Embryonic facial prominence (tissue), 1 donor: ENCODE data around the gene MTTP.
"Not testable (repeated sequence)": the region's sequence is repeated elsewhere in the genome, so short reads cannot be mapped to it uniquely, and the experiment has no call there.

Experiments used
- DNase-seq: peaks from one replicate; pipeline ENCODE4 v3.0.0-alpha.2; 2016; ENCODE audit errors: extremely low spot score

Gene MTTP

DNA sequence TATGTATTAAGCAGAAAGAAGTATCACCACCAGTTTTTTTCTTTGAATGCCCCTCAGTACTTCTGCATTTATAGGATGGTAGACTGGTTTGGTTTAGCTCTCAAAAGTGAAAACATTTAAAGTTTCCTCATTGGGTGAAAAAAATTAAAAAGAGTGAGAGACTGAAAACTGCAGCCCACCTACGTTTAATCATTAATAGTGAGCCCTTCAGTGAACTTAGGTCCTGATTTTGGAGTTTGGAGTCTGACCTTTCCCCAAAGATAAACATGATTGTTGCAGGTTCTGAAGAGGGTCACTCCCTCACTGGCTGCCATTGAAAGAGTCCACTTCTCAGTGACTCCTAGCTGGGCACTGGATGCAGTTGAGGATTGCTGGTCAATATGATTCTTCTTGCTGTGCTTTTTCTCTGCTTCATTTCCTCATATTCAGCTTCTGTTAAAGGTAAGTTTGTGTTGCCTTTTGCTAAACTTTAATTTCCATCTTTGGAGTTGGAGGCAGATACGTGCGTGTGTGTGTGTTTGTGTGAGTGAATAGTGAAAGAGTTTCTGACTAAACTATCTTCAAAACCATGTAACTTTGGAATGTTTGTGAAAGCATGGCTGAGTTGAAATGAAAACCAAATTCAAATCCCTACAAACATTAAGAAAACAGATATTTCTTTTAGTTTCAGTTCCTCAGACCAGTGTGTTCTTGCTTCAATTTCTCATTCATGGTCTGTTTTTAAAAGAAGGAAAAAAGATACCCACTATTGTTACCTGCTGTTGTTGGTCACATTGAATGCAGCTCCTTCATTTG is at the start of gene MTTP:
TSS of gene MTTP (plus strand) at position 295 of the 795 bp plus-strand sequence. CDS start at position 381, 86 bp downstream.
- DNase-seq: no peak

DNA sequence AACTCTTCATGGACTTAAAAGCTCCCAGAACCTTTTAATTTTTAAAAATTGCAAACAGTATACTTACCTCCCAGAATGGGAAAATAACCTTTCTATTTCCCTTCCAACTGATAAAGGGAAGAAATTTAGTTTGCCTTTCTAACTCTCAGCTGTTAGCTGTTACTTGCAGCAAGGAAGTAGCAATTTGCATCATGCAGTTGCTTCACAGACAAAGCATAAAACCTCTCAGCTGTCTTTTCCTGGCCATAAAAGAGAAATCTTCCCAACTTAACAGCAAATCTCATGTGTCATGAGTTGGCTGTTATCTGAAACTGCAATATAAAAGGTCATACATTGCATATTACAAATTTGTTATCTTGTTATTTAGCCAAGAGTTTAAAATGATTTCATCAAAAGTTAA is 45.4 kb upstream of the MTTP start:
- no peak for DNase-seq

DNA sequence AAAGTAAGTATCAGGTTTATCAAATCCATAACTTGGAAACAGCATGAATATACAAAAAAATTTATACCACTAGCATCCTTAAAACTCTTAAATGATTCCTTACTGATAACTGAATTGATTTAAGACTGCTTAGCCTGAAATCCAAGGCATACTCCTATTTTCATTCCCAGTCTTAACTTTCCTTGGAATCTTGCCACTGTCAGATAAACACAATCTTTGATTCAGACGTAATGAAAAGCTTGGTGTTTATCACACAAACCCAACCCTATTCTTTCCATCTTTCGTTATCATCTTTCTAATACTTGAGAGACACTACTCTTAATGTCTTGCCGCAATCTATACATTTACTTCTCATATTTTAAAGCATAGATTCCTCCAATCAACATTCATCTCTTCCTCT is 44.7 kb upstream of the MTTP start:
- DNase-seq: no peak

DNA sequence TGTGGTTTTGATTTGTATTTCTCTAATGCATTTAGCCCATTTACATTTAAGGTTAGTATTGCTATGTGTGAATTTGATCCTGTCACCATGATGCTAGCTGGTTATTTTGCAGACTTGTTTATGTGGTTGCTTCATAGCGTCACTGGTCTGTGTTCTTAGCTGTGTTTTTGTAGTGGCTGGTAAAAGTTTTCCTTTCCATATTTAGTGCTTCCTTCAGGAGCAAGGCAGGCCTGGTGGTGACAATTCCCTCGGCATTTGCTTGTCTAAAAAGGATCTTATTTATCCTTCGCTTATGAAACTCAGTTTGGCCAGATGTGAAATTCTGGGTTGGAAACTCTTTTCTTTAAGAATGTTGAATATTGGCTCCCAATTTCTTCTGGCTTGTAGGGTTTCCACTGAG is 39.9 kb upstream of the MTTP start:
- not testable (repeated sequence) for DNase-seq

DNA sequence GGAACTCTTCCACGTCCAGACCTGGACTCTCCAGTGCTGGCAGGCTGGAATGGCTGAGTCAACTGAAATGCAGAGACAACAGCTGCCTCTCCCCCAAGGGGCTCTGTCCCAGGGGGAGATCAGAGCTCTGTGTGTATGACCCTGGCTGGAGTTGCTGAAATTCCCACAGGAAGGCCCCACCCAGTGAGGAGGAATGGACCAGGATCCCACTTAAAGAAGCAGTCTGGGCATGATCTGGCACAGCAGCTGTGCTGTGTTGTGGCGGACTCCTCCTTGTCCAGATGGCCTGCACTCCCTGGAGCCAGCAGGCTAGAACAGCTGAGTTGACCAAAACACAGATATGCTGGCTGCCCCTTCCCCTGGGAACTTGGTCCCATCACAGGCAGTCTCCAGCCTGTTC is 38.4 kb upstream of the MTTP start:
- no peak for DNase-seq

DNA sequence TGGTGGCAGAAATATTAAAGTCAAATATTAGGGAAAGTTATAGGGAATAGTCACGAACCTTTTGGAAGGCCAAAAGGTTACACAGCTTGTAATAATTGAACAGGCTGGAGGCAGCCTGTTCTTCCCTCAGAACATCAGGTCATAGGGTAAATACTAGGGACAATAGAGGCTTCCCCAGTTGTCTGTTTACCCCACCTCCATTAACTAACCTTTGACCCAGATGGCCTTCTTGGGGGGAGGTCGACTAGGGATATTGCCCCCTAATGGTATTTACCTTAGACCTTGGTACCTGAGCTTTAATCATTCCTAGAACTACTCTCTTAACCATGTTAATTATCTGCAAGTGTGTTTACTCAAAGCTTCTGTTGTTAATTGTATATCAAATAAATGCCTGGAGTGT is 37.8 kb upstream of the MTTP start:
- DNase-seq: no peak

DNA sequence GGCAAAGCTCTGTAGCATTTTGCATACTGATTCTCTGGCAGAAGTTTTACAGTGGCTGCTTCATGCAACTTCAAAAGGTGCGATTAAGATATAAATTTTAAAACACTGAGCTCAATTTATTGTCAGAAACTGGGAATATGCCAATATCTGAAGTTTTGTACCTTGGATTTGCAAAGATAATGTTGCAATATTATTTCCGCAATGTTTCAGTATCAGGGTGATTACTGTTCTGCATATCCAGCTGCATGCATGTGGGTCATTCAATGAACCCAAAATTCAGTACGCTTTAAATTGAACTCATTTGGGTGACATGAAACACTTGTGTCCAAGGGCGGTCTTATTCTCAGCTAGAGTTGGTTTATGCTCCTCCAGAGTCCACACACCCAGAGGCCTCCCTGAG is 37.0 kb upstream of the MTTP start:
- no peak for DNase-seq

DNA sequence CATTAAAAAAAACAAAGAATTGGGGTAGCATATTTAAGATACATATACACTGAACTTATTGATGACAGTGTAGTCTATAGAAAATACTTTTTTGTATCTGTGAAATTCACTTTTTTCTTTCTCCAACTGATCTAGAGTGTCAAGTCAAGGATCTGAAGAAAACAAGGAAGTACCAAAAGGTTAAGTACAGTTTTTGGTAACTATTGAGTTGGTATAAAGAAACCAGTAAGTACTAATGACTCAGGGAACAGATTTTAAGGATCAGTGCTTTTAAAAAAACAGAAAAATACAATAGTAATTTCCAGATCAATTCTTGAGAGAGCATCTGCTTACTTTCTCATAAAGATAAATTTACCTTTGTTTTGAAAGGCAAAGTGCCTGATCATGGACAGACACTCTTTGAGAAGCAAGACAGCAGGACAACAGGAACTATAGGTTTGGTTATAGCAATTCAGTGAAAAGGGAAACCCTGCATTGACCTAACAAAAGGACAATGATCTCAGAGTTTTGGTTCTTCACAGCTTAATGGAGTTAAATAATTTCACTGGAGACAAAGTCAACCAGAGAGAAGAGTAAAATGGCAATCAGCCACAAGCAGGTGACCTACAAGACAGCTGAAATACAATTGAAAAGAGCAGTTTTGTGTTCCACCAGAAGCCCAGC is 34.2 kb upstream of the MTTP start:
- no peak for DNase-seq

DNA sequence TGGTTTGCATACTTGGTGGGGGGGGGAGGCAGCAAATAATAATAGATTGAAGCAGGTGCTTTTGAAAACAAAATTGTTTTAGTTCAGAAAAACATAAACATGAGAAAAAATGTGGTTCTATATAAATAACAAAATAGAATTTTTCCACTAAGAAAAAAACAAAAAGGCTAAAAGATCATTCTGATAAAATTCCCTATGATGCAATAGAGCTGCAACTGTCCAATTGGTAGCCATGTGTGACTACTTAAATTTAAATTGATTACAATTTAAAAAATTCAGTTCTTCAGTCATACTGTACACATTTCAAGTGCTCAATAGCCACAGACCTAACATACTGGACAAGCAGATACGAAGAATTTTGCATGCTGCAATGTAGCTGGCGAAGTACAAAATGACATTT is 21.8 kb upstream of the MTTP start:
- DNase-seq: no peak

DNA sequence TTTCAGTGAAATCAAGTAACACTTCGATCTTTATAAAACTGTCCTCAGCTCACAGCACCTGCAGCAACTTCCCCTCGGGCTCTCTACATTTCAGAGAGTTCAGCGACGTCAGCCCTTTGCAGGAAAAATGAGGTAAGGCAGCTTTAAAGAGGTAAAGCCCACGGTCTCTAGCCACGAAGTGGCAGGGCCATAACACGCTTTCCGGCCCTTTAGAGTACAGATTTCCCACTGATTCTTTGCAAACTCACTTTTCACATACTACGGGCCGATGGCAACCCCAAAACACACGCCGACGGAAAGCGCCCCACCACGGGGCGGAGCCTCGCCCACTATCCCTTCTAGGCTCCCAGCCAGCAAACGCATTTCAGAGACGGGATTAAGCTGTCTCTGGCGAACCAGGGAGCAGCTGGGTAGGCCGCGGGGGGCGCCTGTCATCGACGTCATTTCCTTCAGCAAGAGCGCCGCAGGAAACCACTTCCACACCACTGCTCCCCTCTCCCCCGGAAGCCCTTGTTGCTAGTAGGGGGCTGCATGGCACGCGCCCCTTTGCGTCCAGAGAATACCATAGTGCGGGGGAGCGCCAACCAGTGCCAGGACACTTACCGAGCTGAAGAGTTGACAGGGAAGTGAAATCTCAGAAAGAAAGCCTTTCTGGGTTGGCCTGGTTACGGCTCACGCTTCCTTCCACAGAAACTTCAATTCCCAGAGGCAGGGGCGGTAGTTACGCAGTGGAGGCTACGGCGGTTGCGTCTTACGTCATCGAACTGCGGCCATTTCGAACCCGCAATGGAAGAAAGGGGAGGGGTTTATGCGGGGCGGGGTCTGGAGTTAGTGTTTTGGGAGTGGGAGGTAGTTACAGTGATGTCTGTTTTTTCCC is 11.1 kb upstream of the MTTP start, which contains the start of gene TRMT10A:
TSS of gene TRMT10A (minus strand) at position 730 of the 877 bp plus-strand sequence. CDS start 4,701 bp downstream, outside the sequence.
- DNase-seq: peak; percentile 98

DNA sequence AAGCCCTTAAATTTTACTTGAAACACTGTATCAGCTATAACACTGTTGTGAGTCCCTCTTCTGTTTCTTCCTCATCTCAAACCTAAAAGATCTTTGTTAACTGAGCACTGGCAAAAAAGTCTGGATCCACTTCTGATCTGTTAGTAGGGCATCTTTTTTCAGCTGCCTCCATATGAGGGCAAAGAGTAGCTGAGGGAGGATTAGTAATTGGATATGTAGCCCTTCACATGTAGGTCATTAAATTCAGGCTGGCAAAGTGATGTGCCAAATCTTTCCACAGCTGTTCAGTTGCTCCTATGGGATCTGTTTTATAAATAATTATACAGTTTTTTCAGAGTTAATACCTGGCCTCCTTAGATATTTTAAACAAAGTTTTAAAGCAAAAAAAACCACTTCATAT is 9.7 kb upstream of the MTTP start:
- DNase-seq: no peak

DNA sequence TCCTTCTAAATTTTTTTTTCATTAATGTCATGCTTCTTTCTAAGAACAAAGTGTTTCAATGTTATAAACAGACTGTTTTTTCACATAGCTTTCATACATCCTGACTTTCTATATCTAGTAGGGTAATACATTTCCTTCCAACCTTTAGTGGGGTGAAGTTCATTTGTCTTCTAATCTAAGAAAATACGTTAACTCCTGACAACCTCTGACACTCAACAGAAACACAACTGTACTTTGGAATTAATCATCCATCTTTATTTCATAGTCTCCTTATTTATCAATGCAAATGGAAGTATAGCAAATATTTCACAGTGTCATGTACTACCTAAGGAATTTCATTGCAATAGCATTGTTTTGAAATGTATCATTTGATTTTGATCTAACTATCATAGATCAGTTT is 2.7 kb upstream of the MTTP start:
- DNase-seq: no peak

DNA sequence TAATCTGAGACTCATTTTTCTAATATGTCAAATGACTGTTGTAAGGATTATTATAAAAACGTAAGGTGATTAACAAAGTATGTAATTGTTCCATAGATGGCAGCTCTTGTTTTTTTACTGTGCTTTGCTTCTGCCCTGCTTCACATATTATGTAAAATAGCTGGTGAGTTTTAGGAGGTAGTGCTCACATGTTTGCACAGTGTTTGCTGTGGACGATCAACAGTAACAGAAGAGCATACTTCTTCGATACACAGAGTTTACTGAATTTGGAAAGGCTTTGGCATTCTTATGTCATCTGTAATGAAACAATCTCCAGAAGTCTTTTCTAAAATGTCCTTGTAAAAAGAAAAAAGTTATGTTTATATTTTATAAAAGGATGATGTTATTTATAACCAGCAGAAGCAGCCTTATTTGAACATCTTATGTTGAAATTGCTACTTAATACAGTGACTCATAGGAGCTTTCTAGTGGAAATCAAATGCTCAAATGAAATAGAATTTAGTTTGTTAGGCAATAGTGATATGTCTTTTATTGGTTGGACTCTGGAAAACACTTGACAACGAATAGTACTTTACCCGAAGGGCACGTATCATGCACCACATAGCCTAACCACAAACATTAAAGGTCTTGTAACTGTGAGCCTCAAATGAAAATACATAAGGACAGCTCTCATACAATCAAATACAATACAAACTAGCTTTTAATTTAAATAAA is 1.9 kb upstream of the MTTP start:
- DNase-seq: no peak

DNA sequence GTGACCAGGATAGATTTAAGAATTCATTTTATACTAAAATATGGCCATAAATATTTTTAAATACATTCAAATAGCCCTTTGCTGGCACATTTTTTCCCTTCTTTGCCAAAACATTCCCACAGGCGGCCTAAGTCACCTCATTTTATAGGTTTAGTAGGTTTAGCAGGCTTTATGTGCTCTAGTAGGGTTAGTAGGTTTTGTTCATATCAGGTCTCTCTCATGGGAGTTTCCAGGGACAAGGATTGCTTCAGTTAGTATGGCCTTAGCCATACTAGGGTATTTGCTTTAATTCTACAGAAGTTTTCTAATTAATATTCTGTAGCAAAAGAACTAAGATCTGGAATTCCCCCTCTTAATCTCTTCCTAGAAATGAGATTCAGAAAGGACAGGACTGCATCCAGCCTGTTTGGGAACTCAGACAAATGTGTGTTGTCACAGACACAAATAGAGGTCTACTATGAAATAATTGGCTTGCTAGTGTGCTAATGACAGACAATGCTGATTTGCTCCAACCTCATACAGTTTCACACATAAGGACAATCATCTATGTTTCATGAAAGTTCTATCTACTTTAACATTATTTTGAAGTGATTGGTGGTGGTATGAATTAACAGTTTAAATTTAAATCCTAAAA is 772 bp upstream of the MTTP start:
- DNase-seq: no peak

DNA sequence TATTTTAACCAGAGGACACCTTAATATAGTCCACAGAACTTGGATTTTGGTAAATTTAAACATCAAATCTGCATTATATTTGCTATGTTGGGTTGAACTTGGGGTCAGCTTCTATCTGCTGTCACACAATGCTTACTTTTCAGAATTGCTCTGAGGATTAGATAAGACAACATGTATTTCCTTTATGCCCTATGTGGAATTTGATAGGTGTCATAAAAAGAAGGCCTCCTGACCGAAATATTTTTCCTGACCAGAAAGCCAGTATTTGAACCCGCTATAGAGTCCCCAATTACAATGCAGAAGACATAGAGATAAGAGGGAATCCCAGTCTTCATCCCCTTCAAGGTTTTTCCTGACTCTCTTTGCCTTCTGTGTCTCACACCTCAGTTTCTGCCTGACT is 4.1 kb downstream of the MTTP start:
- no peak for DNase-seq

DNA sequence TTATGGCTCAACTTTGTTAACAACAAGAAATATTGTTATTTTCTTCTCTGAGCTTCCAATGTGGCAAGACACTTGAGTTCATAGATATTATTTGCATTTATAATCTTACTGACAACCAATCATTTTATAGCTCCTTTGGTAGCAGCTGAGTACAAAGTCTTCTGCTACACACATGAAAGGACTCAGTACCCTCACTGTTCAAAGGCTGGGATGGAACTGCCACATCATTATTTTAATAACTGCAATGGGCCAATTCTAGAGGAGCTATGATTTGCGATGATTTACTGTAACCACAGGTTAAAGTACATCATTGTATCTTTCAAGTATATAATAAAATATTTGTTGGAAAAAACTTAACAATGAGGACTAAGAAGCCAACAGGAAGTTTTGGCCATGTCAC is 10.9 kb downstream of the MTTP start:
- DNase-seq: no peak

DNA sequence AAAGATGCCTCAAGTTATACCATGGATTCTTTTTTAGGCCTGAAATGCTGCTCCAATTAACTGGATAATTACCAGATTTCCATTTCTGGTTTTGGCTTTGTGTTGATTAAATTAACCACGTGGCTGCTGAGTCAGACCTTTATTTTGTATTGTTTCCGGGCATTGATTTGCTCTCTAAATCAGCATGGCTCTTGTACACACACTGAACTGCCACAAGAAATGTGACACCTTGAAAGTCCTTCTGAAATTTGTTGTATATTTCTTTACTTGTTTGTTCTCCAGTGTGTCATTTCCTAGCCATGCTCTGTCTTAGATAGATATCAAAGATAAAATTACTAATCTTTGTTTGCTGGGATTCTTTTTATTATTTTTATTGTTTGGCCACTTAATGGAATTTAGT is 11.7 kb downstream of the MTTP start:
- DNase-seq: no peak

DNA sequence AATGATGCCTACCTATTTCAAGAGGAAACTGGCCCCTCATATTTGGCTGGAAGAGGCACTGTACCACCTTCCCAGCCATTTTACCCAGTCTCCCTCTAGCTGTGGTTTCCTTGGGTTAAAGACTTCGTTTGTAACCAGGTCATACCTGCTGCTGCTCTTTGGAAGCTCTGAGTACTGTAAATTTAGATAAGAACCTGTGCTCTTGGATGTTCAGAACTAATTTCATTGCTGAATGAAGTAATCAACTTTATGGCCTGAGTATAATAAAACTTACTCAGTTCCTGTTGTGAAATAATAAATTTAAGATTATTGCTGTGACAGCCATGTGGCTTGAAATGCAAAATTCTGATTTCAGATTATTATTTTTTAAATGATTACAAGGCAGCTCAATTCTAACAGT is 12.2 kb downstream of the MTTP start:
- DNase-seq: no peak

DNA sequence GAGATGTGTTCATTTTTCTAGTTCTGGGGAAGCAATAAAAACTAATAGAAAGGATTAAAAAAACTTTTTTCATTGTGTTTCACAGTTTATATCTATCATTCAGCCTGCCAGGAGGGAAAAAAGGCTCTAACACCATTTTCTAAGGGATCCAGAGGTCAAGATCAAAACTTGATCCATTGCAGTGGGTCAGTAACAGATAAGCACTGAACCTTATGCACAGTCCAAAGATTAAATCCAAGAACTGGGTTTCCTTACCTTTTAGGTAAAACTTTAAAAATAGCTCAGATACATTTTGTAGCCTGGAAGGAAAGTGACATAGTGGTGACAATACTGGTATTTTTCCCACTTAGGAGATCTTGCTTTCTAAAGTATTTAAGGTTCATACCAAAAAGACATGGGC is 12.7 kb downstream of the MTTP start:
- DNase-seq: no peak

DNA sequence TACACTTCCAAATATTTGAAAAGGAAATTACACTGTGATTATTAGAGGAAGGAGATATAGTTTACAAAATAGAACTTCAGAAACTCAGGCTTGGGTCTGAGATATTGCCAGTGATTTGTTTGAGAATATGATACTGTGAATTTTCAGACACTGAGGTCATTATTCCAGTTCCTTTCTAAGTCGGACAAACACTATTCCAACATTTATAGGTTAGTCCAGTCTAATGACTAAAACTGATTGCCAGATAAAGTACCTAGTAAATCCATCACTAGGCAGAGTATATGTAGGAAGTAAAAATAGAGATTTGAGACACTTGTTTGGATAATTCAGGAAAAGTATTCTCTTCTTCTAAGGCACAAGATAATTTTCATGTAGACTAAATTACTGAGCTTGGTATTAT is 13.2 kb downstream of the MTTP start:
- DNase-seq: no peak

DNA sequence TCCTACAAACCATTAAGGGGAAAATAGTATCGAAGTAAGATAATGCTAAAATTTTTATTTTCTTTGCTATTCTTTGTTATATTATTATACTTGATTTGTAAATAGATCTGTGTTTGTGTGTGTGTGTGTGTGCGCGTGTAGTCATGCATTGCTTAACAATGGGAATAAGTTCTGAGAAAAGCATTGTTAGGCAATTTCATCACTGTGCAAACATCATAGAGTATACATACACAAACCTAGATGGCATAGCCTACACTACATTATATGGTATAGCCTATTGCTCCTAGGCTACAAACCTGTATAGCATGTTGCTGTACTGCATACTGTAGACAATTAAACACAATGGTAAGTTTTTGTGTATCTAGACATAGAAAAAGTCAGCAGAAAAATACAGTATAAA is 17.1 kb downstream of the MTTP start:
- DNase-seq: no peak
